HTR-8/SVneo (cell line): ENCODE data around the gene MRPS2.
"Not testable (repeated sequence)": the region's sequence is repeated elsewhere in the genome, so short reads cannot be mapped to it uniquely, and the experiment has no call there.

ENCODE experiments used
- DNase-seq: peaks from one replicate; pipeline ENCODE4 v3.0.0; 2011; ENCODE audit warnings: low spot score, mixed read lengths; ENCODE audit not compliant: insufficient read length
- FAIRE-seq: peaks from 2 replicates; lab custom pipeline; 2011; peaks lifted over from hg19 to GRCh38; lab: Jason Lieb, UNC

Gene MRPS2

GRCh38 chr9:135500525-135501260 lies at the start of gene MRPS2:
Gene MRPS2, plus strand, starts transcription at chr9:135500682. Its CDS starts 29 bp downstream, at chr9:135500711.
- DNase-seq (peak; percentile 79), FAIRE-seq (peak; percentile 80)

GRCh38 chr9:135450956-135451355 lies 49.5 kb upstream of the MRPS2 start:
- DNase-seq (no peak), FAIRE-seq (no peak)

GRCh38 chr9:135451909-135452308 lies 48.6 kb upstream of the MRPS2 start:
- FAIRE-seq, DNase-seq: not testable (repeated sequence)

- DNase-seq (no peak), FAIRE-seq (no peak)
Measured at GRCh38 chr9:135454737-135455136, 45.7 kb upstream of the MRPS2 start.

GRCh38 chr9:135455401-135456030 lies 45.0 kb upstream of the MRPS2 start:
- DNase-seq (no peak), FAIRE-seq (no peak)

GRCh38 chr9:135456436-135457104 lies 43.9 kb upstream of the MRPS2 start:
- no peak for FAIRE-seq

GRCh38 chr9:135458478-135458877 lies 42.0 kb upstream of the MRPS2 start:
- FAIRE-seq, DNase-seq: not testable (repeated sequence)

More at GRCh38 chr9:135456436-135457104, 43.9 kb upstream of the MRPS2 start:
- no peak for DNase-seq

GRCh38 chr9:135461936-135462335 lies 38.5 kb upstream of the MRPS2 start:
- DNase-seq (no peak), FAIRE-seq (no peak)

GRCh38 chr9:135463140-135463539 lies 37.3 kb upstream of the MRPS2 start:
- DNase-seq, result peak; percentile 56
- FAIRE-seq, result no peak

GRCh38 chr9:135464181-135464580 lies 36.3 kb upstream of the MRPS2 start:
- no peak for FAIRE-seq
- no peak for DNase-seq

GRCh38 chr9:135468854-135469521 lies 31.5 kb upstream of the MRPS2 start:
- DNase-seq, result no peak
- no peak for FAIRE-seq

GRCh38 chr9:135471791-135472640 lies 28.5 kb upstream of the MRPS2 start:
- FAIRE-seq (no peak), DNase-seq (no peak)

- no peak for DNase-seq
- no peak for FAIRE-seq
Measured at GRCh38 chr9:135473972-135474543, 26.4 kb upstream of the MRPS2 start.

- DNase-seq (no peak), FAIRE-seq (no peak)
Measured at GRCh38 chr9:135474915-135475314, 25.6 kb upstream of the MRPS2 start.

- FAIRE-seq (no peak), DNase-seq (peak; percentile 38)
Measured at GRCh38 chr9:135476561-135477355, 23.7 kb upstream of the MRPS2 start.

- DNase-seq (no peak), FAIRE-seq (no peak)
Measured at GRCh38 chr9:135478191-135478590, 22.3 kb upstream of the MRPS2 start.

- peak; percentile 22 for DNase-seq
- FAIRE-seq, result no peak
Measured at GRCh38 chr9:135478829-135479468, 21.5 kb upstream of the MRPS2 start.

GRCh38 chr9:135479469-135480052 lies 20.9 kb upstream of the MRPS2 start, which contains the start of gene PPP1R26:
Gene PPP1R26, plus strand, starts transcription at chr9:135479782. Its CDS starts 4,729 bp downstream, at chr9:135484511.
- DNase-seq, result peak; percentile 45
- FAIRE-seq, result no peak
